Gastroesophageal sphincter (tissue), 4 donors: ENCODE results near the gene GRIP1. TPM values are rescaled to one million over a fixed set of nuclear protein-coding genes. Genes with fewer than 3 reads are reported as not detected.

Source experiments
- ATAC-seq: fragments of 150-250 bp; one replicate; pipeline ENCODE4 v1.9.1; 2016; ENCODE audit warnings: mild to moderate bottlenecking, moderate library complexity
- H3K27ac ChIP-seq, 4 donors: fragments of 200-600 bp; sonication (generic) in 3 of 4; 1 replicate in 3 of 4; 2 replicates in 1 of 4; pipeline ENCODE4 v1.5.1; 2016 to 2019
- H3K27me3 ChIP-seq: fragments of 200-600 bp; sonication (generic); one replicate; pipeline ENCODE4 v1.5.1; 2019
- H3K36me3 ChIP-seq, 2 donors: fragments of 200-600 bp; sonication (generic); one replicate each; pipeline ENCODE4 v1.5.1; 2019; ENCODE audit warnings: control low read depth in 1 of 2
- H3K4me1 ChIP-seq, 3 donors: fragments of 200-600 bp; sonication (generic); 1 replicate in 2 of 3; 2 replicates in 1 of 3; pipeline ENCODE4 v1.5.1; 2016 to 2019; ENCODE audit warnings: control low read depth in 2 of 3
- H3K4me3 ChIP-seq, 2 donors: fragments of 200-600 bp; sonication (generic); one replicate each; pipeline ENCODE4 v1.5.1; 2019; ENCODE audit warnings: mild to moderate bottlenecking in 1 of 2, moderate library complexity in 1 of 2
- H3K9me3 ChIP-seq, 3 donors: fragments of 200-600 bp; sonication (generic); one replicate each; pipeline ENCODE4 v1.5.1; 2017 to 2019; ENCODE audit warnings: control low read depth in 2 of 3
- CTCF ChIP-seq, 4 experiments: fragments of 200-600 bp in 2 of 4; fragments of 450-650 bp in 2 of 4; sonication (generic) in 1 of 4; IDR thresholded peaks; one replicate each; pipeline ENCODE4 v1.5.1; 2017 to 2019; ENCODE audit warnings: antibody characterized with exemption in 4 of 4, mild to moderate bottlenecking in 2 of 4, moderate library complexity in 2 of 4
- EP300 ChIP-seq: sonication (generic); formaldehyde crosslinking; IDR thresholded peaks from one replicate; pipeline ENCODE4 v1.6.1; 2017; ENCODE audit warnings: antibody characterized with exemption, mild to moderate bottlenecking
- POLR2A ChIP-seq, 2 donors: fragments of 450-650 bp; IDR thresholded peaks; one replicate each; pipeline ENCODE4 v1.6.1; 2017; ENCODE audit warnings: antibody characterized with exemption in 2 of 2, mild to moderate bottlenecking in 2 of 2, moderate library complexity in 1 of 2
- POLR2AphosphoS5 ChIP-seq: sonication (generic); formaldehyde crosslinking; IDR thresholded peaks from one replicate; pipeline ENCODE4 v1.6.1; 2017; ENCODE audit warnings: antibody characterized with exemption
- WGBS, 2 donors: methylation state at CpG; one replicate each; pipeline ENCODE4 v1.1.5; 2018; ENCODE audit warnings: low coverage in 1 of 2; 5-methylcytosine and 5-hydroxymethylcytosine counted together
- total RNA-seq, 4 donors: library from RNA; depleted of rRNA; stranded (reverse); fragments of >200 nt; gene quantifications; one replicate each; pipeline ENCODE4 v1.1.0, GENCODE V29; 2016

GRIP1 gene
- total RNA-seq, 4 donors from 2014 or later = 6.8 to 17.8 (median 11.6) TPM

- H3K4me3 ChIP-seq = no peak overlapping the region
- 85 to 100% methylated on average over 2 of the region's 2 CpGs for WGBS, 2 donors
- ATAC-seq = no peak
Measured at GRCh38 chr12:66719862-66720261, 41.0 kb upstream of the GRIP1 start.

GRCh38 chr12:66717036-66717673 is 38.3 kb upstream of the GRIP1 start:
- H3K4me3 ChIP-seq = no peak overlapping the region
- no peaks in the 10 kb centered on the region for H3K27me3 ChIP-seq
- TF ChIP-seq EP300 = no peak
- TF ChIP-seq POLR2A (IDR thresholded peaks at IDR 0.05) = no peak
- TF ChIP-seq CTCF (IDR thresholded peaks at IDR 0.05) = no peak
- TF ChIP-seq POLR2AphosphoS5 = no peak
- H3K4me1 ChIP-seq = peaks cover 0 to 3% (median 0%) of the 10 kb centered on the region in 3 donors
- WGBS, 2 donors = 61% methylated on average over 3 of the region's 3 CpGs
- no peaks in the 10 kb centered on the region for H3K36me3 ChIP-seq
- no peak for ATAC-seq
- no peak overlapping the region for H3K27ac ChIP-seq
- no peaks in the 10 kb centered on the region for H3K9me3 ChIP-seq

More at GRCh38 chr12:66719862-66720261, 41.0 kb upstream of the GRIP1 start:
- H3K27me3 ChIP-seq = no peaks in the 10 kb centered on the region
- no peaks in the 10 kb centered on the region for H3K36me3 ChIP-seq
- no peak overlapping the region for H3K27ac ChIP-seq
- peaks cover 0 to 3% (median 0%) of the 10 kb centered on the region in 3 donors for H3K4me1 ChIP-seq
- H3K9me3 ChIP-seq = no peaks in the 10 kb centered on the region
- no peak for TF ChIP-seq EP300
- TF ChIP-seq POLR2A (IDR thresholded peaks at IDR 0.05) = no peak
- no peak for TF ChIP-seq POLR2AphosphoS5
- no peak for TF ChIP-seq CTCF (IDR thresholded peaks at IDR 0.05)

GRCh38 chr12:66716522-66716921 is 37.6 kb upstream of the GRIP1 start:
- Histone ChIP-seq H3K4me1 (peaks cover 0 to 3% (median 0%) of the 10 kb centered on the region in 3 donors), H3K27me3 (no peaks in the 10 kb centered on the region), H3K4me3 (no peak overlapping the region), H3K27ac (no peak overlapping the region), H3K36me3 (no peaks in the 10 kb centered on the region), H3K9me3 (no peaks in the 10 kb centered on the region)
- WGBS, 2 donors = 40 to 69% methylated on average over 1 of the region's 1 CpG
- TF ChIP-seq POLR2AphosphoS5 (no peak), CTCF (IDR thresholded peaks at IDR 0.05) (no peak), EP300 (no peak), POLR2A (IDR thresholded peaks at IDR 0.05) (no peak)
- no peak for ATAC-seq

- Histone ChIP-seq H3K27me3 (no peaks in the 10 kb centered on the region), H3K4me1 (peaks cover 0 to 3% (median 0%) of the 10 kb centered on the region in 3 donors), H3K9me3 (no peaks in the 10 kb centered on the region), H3K4me3 (no peak overlapping the region), H3K36me3 (no peaks in the 10 kb centered on the region), H3K27ac (no peak overlapping the region)
- TF ChIP-seq POLR2A (IDR thresholded peaks at IDR 0.05) (no peak), POLR2AphosphoS5 (no peak), CTCF (IDR thresholded peaks at IDR 0.05) (no peak), EP300 (no peak)
- ATAC-seq = no peak
- WGBS, 2 donors = 94 to 96% methylated on average over 2 of the region's 2 CpGs
Measured at GRCh38 chr12:66714709-66715108, 35.8 kb upstream of the GRIP1 start.

- WGBS, 2 donors = 15 to 17% methylated on average over 3 of the region's 3 CpGs
- ATAC-seq = no peak
- Histone ChIP-seq H3K4me3 (no peak overlapping the region), H3K27ac (no peak overlapping the region), H3K4me1 (peaks cover 0 to 3% (median 0%) of the 10 kb centered on the region in 3 donors), H3K9me3 (no peaks in the 10 kb centered on the region), H3K27me3 (no peaks in the 10 kb centered on the region), H3K36me3 (no peaks in the 10 kb centered on the region)
- TF ChIP-seq CTCF (IDR thresholded peaks at IDR 0.05) = no peak
- TF ChIP-seq EP300 = no peak
- no peak for TF ChIP-seq POLR2A (IDR thresholded peaks at IDR 0.05)
- TF ChIP-seq POLR2AphosphoS5 = no peak
Measured at GRCh38 chr12:66713984-66714383, 35.1 kb upstream of the GRIP1 start.
